H9 (cell line): ENCODE measurements around the gene POU2F1. TPM values are rescaled to one million over a fixed set of nuclear protein-coding genes. Genes with fewer than 3 reads are reported as not detected.

Experiments used
- DNase-seq: peaks from one replicate; pipeline ENCODE4 v3.0.0-alpha.2; 2017
- H2AFZ ChIP-seq: one replicate; pipeline ENCODE4 v1.6.1; 2013; ENCODE audit warnings: mild to moderate bottlenecking, low read length, control low read depth, moderate library complexity
- H2AK5ac ChIP-seq: 2 replicates; pipeline ENCODE4 v1.6.1; 2013; ENCODE audit warnings: low read length, control low read depth, mixed read lengths; ENCODE audit not compliant: insufficient read length
- H2BK120ac ChIP-seq: one replicate; pipeline ENCODE4 v1.6.1; 2013; ENCODE audit warnings: low read depth, mild to moderate bottlenecking, low read length, control low read depth, inconsistent platforms; ENCODE audit not compliant: poor library complexity, severe bottlenecking
- H2BK12ac ChIP-seq: 2 replicates; pipeline ENCODE4 v1.6.1; 2013; ENCODE audit warnings: low read length, control low read depth, mixed read lengths, low read depth; ENCODE audit not compliant: insufficient read length
- H2BK15ac ChIP-seq: 2 replicates; pipeline ENCODE4 v1.6.1; 2013; ENCODE audit warnings: low read depth, low read length, control low read depth
- H2BK20ac ChIP-seq: one replicate; pipeline ENCODE4 v1.6.1; 2013; ENCODE audit warnings: low read depth, mild to moderate bottlenecking, low read length, control low read depth, inconsistent platforms; ENCODE audit not compliant: poor library complexity, severe bottlenecking
- H2BK5ac ChIP-seq: 2 replicates; pipeline ENCODE4 v1.6.1; 2013; ENCODE audit warnings: low read length, control low read depth, mixed read lengths; ENCODE audit not compliant: insufficient read length
- H3K14ac ChIP-seq: 2 replicates; pipeline ENCODE4 v1.6.1; 2013; ENCODE audit warnings: low read length, control low read depth; ENCODE audit not compliant: insufficient read depth
- H3K18ac ChIP-seq: 2 replicates; pipeline ENCODE4 v1.6.1; 2013; ENCODE audit warnings: low read depth, mild to moderate bottlenecking, mixed read lengths, low read length, control low read depth; ENCODE audit not compliant: insufficient read length
- H3K23ac ChIP-seq: 2 replicates; pipeline ENCODE4 v1.6.1; 2013; ENCODE audit warnings: low read length, control low read depth, mixed read lengths, low read depth; ENCODE audit not compliant: insufficient read length
- H3K23me2 ChIP-seq: 2 replicates; pipeline ENCODE4 v1.6.1; 2013; ENCODE audit warnings: low read depth, mild to moderate bottlenecking, mixed read lengths, low read length, control low read depth; ENCODE audit not compliant: insufficient read length, poor library complexity, severe bottlenecking
- H3K27ac ChIP-seq: 2 replicates; pipeline ENCODE4 v1.5.1; 2013; ENCODE audit warnings: low read length, control low read depth, mixed read lengths, low read depth; ENCODE audit not compliant: insufficient read length
- H3K27me3 ChIP-seq: 2 replicates; pipeline ENCODE4 v1.6.1; 2013; ENCODE audit warnings: low read length, control low read depth, inconsistent platforms; ENCODE audit not compliant: insufficient read depth
- H3K4ac ChIP-seq: 2 replicates; pipeline ENCODE4 v1.6.1; 2013; ENCODE audit warnings: low read depth, mild to moderate bottlenecking, control low read depth, inconsistent platforms, low read length, moderate library complexity
- H3K4me1 ChIP-seq: 2 replicates; pipeline ENCODE4 v1.6.1; 2013; ENCODE audit warnings: low read length, control low read depth, inconsistent platforms; ENCODE audit not compliant: insufficient read depth
- H3K4me2 ChIP-seq: 2 replicates; pipeline ENCODE4 v1.6.1; 2013; ENCODE audit warnings: low read length, control low read depth, mixed read lengths; ENCODE audit not compliant: insufficient read length, insufficient read depth
- H3K56ac ChIP-seq: 2 replicates; pipeline ENCODE4 v1.6.1; 2013; ENCODE audit warnings: low read depth, mild to moderate bottlenecking, mixed read lengths, low read length, control low read depth; ENCODE audit not compliant: insufficient read length
- H3K79me1 ChIP-seq: 2 replicates; pipeline ENCODE4 v1.6.1; 2013; ENCODE audit warnings: low read depth, mild to moderate bottlenecking, moderate library complexity, low read length, control low read depth, inconsistent platforms; ENCODE audit not compliant: insufficient read depth, poor library complexity, severe bottlenecking
- H3K79me2 ChIP-seq: 2 replicates; pipeline ENCODE4 v1.6.1; 2013; ENCODE audit warnings: low read length, control low read depth, inconsistent platforms; ENCODE audit not compliant: insufficient read depth
- H3K9ac ChIP-seq: 2 replicates; pipeline ENCODE4 v1.6.1; 2013; ENCODE audit warnings: low read length, control low read depth, mixed read lengths; ENCODE audit not compliant: insufficient read length; ENCODE audit errors: extremely low read depth
- H3K9me3 ChIP-seq: one replicate; pipeline ENCODE4 v1.6.1; 2013; ENCODE audit warnings: low read depth, low read length, inconsistent platforms; ENCODE audit not compliant: control insufficient read depth
- H3T11ph ChIP-seq: one replicate; pipeline ENCODE4 v1.6.1; 2013; ENCODE audit warnings: mild to moderate bottlenecking, low read length, control low read depth, inconsistent platforms
- H4K20me1 ChIP-seq: one replicate; pipeline ENCODE4 v1.6.1; 2013; ENCODE audit not compliant: control insufficient read depth, insufficient read length, insufficient read depth
- H4K5ac ChIP-seq: 2 replicates; pipeline ENCODE4 v1.6.1; 2013; ENCODE audit warnings: low read depth, mild to moderate bottlenecking, mixed read lengths, low read length, control low read depth; ENCODE audit not compliant: insufficient read length
- H4K8ac ChIP-seq: replicated peaks from 2 replicates; pipeline ENCODE4 v1.6.1; 2013; ENCODE audit warnings: low read length, control low read depth, mixed read lengths, low read depth; ENCODE audit not compliant: insufficient read length
- H4K91ac ChIP-seq: 2 replicates; pipeline ENCODE4 v1.6.1; 2013; ENCODE audit warnings: low read depth, mild to moderate bottlenecking, moderate library complexity, mixed read lengths, low read length, control low read depth; ENCODE audit not compliant: insufficient read length
- H3K27ac Mint-ChIP-seq, 3 experiments: 2 replicates in 2 of 3; 3 replicates in 1 of 3; pipeline ENCODE4 v1.8.0; 2020 to 2021; ENCODE audit warnings: mixed read lengths in 3 of 3, mild to moderate bottlenecking in 1 of 3, moderate library complexity in 1 of 3
- H3K27me3 Mint-ChIP-seq: 2 replicates; pipeline ENCODE4 v1.8.0; 2021; ENCODE audit warnings: low read depth, mild to moderate bottlenecking, moderate library complexity, mixed read lengths
- H3K36me3 Mint-ChIP-seq, 3 experiments: 2 replicates in 2 of 3; 3 replicates in 1 of 3; pipeline ENCODE4 v1.8.0; 2020 to 2021; ENCODE audit warnings: low read depth in 3 of 3, mixed read lengths in 3 of 3; ENCODE audit not compliant: insufficient read depth in 1 of 3
- H3K4me1 Mint-ChIP-seq, 2 experiments: 2 replicates each; pipeline ENCODE4 v1.8.0; 2020; ENCODE audit warnings: mixed read lengths in 2 of 2
- H3K4me3 Mint-ChIP-seq, 2 experiments: 2 replicates in 1 of 2; 3 replicates in 1 of 2; pipeline ENCODE4 v1.8.0; 2020 to 2021; ENCODE audit warnings: mild to moderate bottlenecking in 2 of 2, mixed read lengths in 2 of 2, moderate library complexity in 1 of 2
- H3K9me3 Mint-ChIP-seq, 2 experiments: 2 replicates in 1 of 2; 3 replicates in 1 of 2; pipeline ENCODE4 v1.8.0; 2020; ENCODE audit warnings: mild to moderate bottlenecking in 2 of 2, mixed read lengths in 2 of 2, moderate library complexity in 1 of 2
- WGBS: extraction: QIAGEN DNeasy Blood & Tissue Kit; methylation state at CpG from one replicate; pipeline ENCODE4 v1.1.7; 2013; ENCODE audit warnings: missing lambda C conversion rate, low lambda C conversion rate, mixed read lengths; ENCODE audit not compliant: insufficient read length; ENCODE audit errors: extremely low coverage; 5-methylcytosine and 5-hydroxymethylcytosine counted together
- total RNA-seq: library from RNA; stranded (reverse); gene quantifications from 2 replicates; pipeline ENCODE4 v1.2.1, GENCODE V29; 2021
- TF ChIP-seq, protein P1 (sequence below): fragments of 200-600 bp; sonication (generic); conservative IDR thresholded peaks from 3 replicates; pipeline ENCODE4 v1.8.0; 2021; ENCODE audit warnings: antibody characterized with exemption, mild to moderate bottlenecking

The POU2F1 gene
- total RNA-seq, 1 experiment from 2014 or later: 62.5 TPM

DNA sequence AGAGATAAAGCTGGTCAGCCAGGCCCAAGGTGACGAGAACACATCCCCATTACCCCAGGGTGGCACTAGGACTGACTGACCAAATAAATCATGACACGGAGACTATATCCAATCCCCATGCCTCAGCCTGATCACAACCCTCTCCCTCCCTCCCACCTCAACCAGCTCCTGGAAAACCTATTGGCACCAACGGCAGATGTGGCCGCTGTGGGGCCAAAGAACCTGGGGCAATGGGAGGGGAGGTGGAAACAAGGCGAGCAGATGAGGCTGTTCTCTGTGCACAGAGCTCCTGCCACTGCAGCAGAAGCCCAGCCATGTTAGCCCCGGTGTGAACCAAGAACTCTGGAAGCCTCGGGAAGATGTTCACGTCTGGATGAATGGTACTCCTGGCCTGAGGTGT is 220.1 kb downstream of the POU2F1 start:
- no peaks in the 10 kb centered on the region for H3K79me2 ChIP-seq
- no peaks in the 10 kb centered on the region for H3K79me1 ChIP-seq
- no peak overlapping the region for H3K4ac ChIP-seq
- no peak overlapping the region for H4K5ac ChIP-seq
- Mint-ChIP-seq H3K27ac (no peak overlapping the region), H3K4me1 (peaks cover 12 to 17% of the 10 kb centered on the region in 2 experiments), H3K27me3 (peaks cover 54% of the 10 kb centered on the region), H3K4me3 (no peak overlapping the region), H3K9me3 (no peaks in the 10 kb centered on the region), H3K36me3 (no peaks in the 10 kb centered on the region; a peak in 2 of 7 replicates)
- H2BK20ac ChIP-seq: no peak overlapping the region
- no peak overlapping the region for H2BK12ac ChIP-seq
- peaks cover 6% of the 10 kb centered on the region for H3K23me2 ChIP-seq
- no peaks in the 10 kb centered on the region for H3K9me3 ChIP-seq
- no peak overlapping the region for H3K23ac ChIP-seq
- H3K27ac ChIP-seq: no peak overlapping the region
- no peak overlapping the region for H2BK15ac ChIP-seq
- H3K4me1 ChIP-seq: 0 out of 2 replicates have a peak, but pooled peaks cover 4% of the 10 kb centered on the region
- no peaks in the 10 kb centered on the region for H4K20me1 ChIP-seq
- no peak overlapping the region for H3K14ac ChIP-seq
- no peak overlapping the region for H3K56ac ChIP-seq
- no peak overlapping the region for H3K4me2 ChIP-seq
- no peak overlapping the region for H2BK120ac ChIP-seq
- no peak overlapping the region for H3K9ac ChIP-seq
- H2BK5ac ChIP-seq: no peak overlapping the region
- no peak for DNase-seq
- H3T11ph ChIP-seq: no peak overlapping the region
- TF ChIP-seq, protein P1, sequence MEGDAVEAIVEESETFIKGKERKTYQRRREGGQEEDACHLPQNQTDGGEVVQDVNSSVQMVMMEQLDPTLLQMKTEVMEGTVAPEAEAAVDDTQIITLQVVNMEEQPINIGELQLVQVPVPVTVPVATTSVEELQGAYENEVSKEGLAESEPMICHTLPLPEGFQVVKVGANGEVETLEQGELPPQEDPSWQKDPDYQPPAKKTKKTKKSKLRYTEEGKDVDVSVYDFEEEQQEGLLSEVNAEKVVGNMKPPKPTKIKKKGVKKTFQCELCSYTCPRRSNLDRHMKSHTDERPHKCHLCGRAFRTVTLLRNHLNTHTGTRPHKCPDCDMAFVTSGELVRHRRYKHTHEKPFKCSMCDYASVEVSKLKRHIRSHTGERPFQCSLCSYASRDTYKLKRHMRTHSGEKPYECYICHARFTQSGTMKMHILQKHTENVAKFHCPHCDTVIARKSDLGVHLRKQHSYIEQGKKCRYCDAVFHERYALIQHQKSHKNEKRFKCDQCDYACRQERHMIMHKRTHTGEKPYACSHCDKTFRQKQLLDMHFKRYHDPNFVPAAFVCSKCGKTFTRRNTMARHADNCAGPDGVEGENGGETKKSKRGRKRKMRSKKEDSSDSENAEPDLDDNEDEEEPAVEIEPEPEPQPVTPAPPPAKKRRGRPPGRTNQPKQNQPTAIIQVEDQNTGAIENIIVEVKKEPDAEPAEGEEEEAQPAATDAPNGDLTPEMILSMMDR: no peak
- no peak overlapping the region for H2AK5ac ChIP-seq
- no peak overlapping the region for H4K8ac ChIP-seq
- H4K91ac ChIP-seq: no peak overlapping the region
- peaks cover 10% of the 10 kb centered on the region; the same call in 1 of the 2 replicates for H3K27me3 ChIP-seq
- whole genome bisulfite sequencing: no CpG with 5 or more reads among the region's 8 CpGs
- H3K18ac ChIP-seq: no peak overlapping the region
- H2AFZ ChIP-seq: no peak overlapping the region
